Fibroblast of upper back skin (primary cell): ENCODE measurements around the gene RPP21.

Experiments
- DNase-seq: peaks from one replicate; pipeline ENCODE4 v3.0.0-alpha.2; 2013

The RPP21 gene

GRCh38 chr6:30344868-30345671 lies at the start of gene RPP21:
Gene RPP21 (plus strand): TSS chr6:30345156. CDS start chr6:30345172, 16 bp downstream.
- DNase-seq: peak; percentile 69

DNA sequence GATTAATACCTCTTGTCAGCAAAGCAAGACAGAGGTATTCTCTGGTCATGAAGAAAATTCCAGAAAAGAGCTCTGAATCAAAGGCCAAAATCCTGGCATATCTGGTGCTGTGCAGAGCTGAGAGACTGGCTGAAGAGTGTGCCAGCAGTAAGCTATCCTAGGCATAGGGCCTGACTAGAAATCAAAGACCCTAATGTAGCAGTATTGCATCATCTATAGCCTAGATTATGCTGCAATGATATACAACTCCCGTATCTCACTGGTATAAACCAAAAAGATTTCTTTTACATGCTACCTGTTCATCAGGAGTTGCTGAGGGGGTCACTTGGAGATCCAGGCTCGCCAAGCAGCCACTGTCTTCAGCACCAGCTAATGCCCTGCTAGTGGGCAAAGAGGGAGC lies 49.1 kb upstream of the RPP21 start:
- DNase-seq: no peak

DNA sequence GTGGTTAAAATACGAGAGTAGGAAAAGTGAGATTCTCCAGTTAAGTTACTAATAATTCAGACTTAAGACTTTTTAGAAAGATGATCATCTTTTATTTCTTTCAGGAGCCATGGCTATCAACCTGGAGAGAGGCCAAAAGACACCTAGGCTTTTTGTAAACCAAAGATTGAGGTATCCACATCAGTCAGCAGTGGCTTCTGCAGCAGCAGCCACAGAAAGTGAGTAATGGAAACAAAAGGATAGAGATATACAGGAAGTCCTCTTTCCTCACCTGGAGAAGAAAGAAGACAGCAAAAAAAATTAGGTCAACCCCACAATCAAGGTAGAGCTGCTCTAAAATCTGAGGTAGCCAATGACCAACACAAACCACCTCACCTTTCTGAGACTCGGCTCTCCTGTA lies 41.0 kb upstream of the RPP21 start:
- no peak for DNase-seq

DNA sequence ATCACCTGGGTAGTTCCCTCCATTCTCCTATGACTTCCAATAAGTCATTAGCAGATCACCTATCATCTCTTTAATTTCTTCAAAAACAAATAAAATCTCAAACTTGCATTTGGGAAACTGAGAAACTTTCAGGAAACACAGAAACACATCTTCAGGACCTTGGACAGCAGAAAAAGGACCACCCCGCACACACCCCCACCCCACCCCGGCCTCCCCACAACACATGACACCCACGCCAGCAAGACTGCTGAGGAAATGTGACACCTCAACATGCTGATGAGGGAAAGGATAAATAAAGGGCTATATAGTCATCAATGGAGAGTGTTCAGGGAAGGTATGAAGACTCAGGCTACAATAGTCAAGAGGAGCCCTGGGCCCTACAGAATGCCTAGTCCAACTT lies 33.9 kb upstream of the RPP21 start:
- no peak for DNase-seq

GRCh38 chr6:30311671-30312070 lies 33.3 kb upstream of the RPP21 start:
- no peak for DNase-seq

GRCh38 chr6:30312266-30312665 lies 32.7 kb upstream of the RPP21 start:
- DNase-seq: no peak

- DNase-seq: no peak
These were observed 32.2 kb upstream of the RPP21 start for GRCh38 chr6:30312676-30313321.

GRCh38 chr6:30315156-30315555 lies 29.8 kb upstream of the RPP21 start:
- no peak for DNase-seq

- DNase-seq: no peak
These were observed 26.9 kb upstream of the RPP21 start for GRCh38 chr6:30317913-30318589.

GRCh38 chr6:30319146-30319835 lies 25.7 kb upstream of the RPP21 start:
- DNase-seq: no peak

DNA sequence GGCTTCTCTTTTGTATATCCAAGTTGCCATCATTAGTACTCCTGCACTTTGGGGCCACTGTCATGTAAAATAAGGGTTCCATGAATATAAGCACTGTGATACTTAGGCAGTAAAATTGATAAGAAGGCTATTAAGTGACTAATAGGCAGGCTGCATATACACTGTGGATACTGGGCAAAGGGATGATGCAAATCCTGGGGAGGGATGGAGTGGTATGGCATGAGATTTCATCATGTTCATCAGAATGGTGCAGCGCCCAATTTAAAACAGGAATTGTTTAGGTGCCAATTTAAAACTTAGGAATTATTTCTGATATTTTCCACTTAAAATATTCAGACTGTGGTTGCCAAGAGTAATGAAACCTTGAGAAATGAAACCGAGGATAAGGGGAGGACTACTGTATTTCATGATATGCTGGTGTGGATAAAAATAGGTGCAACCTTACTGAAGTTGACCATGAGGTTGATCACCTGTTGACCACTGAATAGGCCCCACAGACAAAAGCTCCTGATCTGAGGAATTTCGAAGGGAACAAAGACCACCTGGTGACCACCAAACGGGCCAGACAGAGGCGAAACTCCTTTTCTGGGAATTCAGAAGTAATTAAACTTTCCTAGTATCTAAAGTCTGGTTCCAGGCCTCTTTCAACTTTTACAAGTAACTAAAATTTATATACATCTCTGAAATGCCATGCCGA lies 23.1 kb upstream of the RPP21 start:
- DNase-seq: peak; percentile 56

DNA sequence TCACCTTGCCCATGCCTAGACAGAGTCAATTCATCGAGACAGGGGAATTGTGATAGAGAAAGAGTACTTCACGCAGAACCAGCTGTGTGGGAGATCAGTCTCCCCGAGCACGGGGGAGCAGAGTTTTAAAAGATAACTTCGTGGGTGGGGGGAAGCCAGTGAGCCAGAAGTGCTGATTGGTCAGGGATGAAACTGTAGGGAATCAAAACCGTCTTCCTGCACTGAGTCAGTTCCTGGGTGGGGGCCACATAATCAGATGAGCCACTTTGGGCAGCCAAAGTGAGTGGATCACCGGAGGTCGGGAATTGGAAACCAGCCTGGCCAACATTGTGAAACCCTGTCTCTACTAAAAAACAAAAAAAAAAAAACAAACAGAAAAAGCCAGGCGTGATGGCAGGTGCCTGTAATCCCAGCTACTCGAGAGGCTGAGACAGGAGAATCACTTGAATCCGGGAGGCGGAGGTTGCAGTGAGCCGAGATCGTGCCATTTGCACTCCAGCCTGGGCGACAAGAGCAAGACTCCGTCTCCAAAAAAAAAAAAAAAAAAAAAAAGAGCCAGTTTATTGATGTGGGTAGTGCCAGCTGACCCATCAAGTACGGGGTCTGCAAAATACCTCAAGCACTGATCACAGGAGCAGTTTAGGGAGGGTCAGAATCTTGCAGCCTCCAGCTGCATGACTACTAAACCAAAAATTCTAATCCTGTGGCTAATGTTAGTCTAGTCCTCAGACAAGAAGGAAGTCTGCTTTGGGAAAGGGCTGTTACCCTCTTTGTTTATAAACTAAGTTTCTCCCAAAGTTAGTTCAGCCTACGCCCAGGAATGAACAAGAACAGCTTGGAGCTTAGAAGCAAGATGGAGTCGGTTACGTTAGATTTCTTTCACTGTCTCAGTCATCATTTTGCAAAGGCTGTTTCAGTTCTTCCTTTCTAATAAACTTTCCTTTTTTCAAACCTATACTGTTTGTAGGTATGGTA lies 22.1 kb upstream of the RPP21 start:
- DNase-seq: peak; percentile 65

GRCh38 chr6:30323806-30324205 lies 21.1 kb upstream of the RPP21 start:
- DNase-seq: no peak

GRCh38 chr6:30325150-30325872 lies 19.6 kb upstream of the RPP21 start:
- DNase-seq: peak; percentile 38

DNA sequence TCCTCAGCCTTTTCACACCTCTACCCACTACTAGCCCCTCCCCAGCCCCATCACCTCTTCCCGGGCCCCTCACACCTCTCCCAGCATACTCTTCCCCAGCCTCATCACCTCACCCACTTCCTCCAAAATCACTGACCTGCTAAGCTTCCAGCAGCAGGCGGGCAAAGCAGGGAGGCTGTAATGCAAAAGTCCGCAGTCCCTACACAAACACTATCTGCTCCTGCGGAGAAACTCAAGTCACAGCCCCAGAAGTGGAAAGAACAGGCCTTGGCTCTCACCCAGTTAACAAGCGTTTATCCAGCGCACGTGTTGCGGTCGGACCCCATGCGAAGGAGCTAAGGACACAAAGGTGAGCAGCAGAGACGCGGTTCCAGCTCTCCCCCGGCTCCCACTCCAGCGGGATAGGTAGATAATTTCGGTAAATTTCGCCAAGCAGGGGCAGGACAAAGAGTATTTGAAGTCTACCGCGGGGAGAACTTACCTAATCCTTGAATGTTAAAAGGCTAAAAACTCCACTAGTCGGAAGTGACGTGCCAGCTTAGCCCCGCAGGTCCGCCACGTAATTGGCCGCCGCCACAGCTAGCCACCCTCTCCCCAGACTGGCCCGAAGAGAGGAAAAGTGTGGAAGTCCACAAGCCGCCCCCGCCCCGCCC lies 19.0 kb upstream of the RPP21 start:
- peak; percentile 75 for DNase-seq

DNA sequence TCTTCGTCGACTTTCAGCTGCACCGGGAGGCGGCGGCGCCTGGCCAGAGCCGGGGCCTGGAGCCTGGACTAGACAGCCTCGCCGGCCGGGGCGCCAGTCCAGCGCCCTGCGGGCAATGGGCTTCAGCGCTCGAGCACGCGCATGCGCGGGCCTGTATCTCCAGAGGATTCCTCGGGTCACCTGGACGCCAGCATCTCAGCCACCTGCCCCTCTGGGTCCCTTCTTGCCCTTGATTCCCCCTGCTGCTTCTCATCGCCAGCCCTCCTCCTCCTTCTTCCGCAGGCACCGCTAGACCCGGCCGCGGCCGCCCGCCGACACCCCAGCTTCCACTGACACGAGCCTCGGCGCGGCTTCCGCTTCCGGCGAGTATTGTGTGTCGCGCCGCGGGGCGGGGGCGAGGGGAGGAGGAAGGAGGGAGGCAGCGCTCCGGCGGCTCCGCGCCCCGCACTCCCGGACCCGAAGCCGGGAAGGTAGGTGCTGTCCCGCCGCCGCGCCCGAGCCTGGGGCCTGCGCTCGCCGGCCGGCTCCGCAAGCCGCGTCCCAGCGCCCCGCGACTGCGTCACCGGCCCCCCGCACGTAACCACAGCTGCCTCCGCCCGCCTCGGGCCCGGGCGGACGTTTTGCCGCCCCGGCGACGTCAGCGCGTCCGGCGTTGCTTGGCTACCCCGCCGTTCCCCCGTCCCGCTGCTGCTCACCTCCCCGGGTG lies 18.3 kb upstream of the RPP21 start, which contains the start of gene TRIM39:
TRIM39 (plus strand) TSS at position 402 of the 706 bp plus-strand sequence. CDS start 2,391 bp downstream, outside the sequence.
- DNase-seq: peak; percentile 73

- DNase-seq: no peak
These were observed 17.7 kb upstream of the RPP21 start for GRCh38 chr6:30327232-30327746.

DNA sequence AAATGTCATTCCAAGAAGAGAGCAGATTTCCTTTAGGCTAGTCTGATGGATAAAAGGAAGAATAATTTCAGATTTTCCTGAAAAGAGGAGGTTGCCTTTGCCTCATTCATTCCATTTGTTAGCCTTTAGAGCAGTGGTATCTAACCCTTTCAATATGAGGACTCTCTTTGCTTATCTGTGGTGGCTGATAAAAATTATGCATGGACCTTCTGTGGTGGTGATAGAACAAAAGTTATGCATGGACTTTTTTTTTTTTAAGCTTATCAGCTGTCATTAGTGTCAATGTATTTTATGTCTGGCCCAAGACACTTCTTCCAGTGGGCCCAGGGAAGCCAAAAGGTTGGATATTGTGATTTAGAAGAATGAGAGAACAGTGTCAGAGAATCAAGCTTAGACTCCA lies 16.6 kb upstream of the RPP21 start:
- no peak for DNase-seq

- no peak for DNase-seq
These were observed 15.6 kb upstream of the RPP21 start for GRCh38 chr6:30329331-30329730.
